Vagina (tissue), 2 donors: ENCODE data around the gene TGM6. TPM values are rescaled to one million over a fixed set of nuclear protein-coding genes. Genes with fewer than 3 reads are reported as not detected.

Source experiments
- DNase-seq, 2 donors: peaks; one replicate each; pipeline ENCODE4 v3.0.0-alpha.2; 2017; ENCODE audit errors: extremely low spot score in 2 of 2
- H3K27ac ChIP-seq: fragments of 200-600 bp; sonication (generic); one replicate; pipeline ENCODE4 v1.5.1; 2019
- H3K27me3 ChIP-seq: fragments of 200-600 bp; sonication (generic); one replicate; pipeline ENCODE4 v1.5.1; 2019
- H3K36me3 ChIP-seq, 2 donors: fragments of 200-600 bp; sonication (generic); one replicate each; pipeline ENCODE4 v1.5.1; 2017 to 2019
- H3K4me1 ChIP-seq: fragments of 200-600 bp; sonication (generic); one replicate; pipeline ENCODE4 v1.5.1; 2019
- H3K4me3 ChIP-seq, 2 donors: fragments of 200-600 bp; sonication (generic); 1 replicate in 1 of 2; 2 replicates in 1 of 2; pipeline ENCODE4 v1.5.1; 2016 to 2019
- H3K9me3 ChIP-seq: fragments of 200-600 bp; sonication (generic); one replicate; pipeline ENCODE4 v1.5.1; 2019
- POLR2A ChIP-seq, 2 donors: fragments of 450-650 bp; IDR thresholded peaks; one replicate each; pipeline ENCODE4 v1.6.1; 2017; ENCODE audit warnings: antibody characterized with exemption in 2 of 2, mild to moderate bottlenecking in 2 of 2, moderate library complexity in 2 of 2
- POLR2AphosphoS5 ChIP-seq, 2 donors: sonication (generic); formaldehyde crosslinking; IDR thresholded peaks; one replicate each; pipeline ENCODE4 v1.9.0; 2017; ENCODE audit warnings: antibody characterized with exemption in 2 of 2, mild to moderate bottlenecking in 2 of 2, low read depth in 1 of 2; ENCODE audit not compliant: insufficient read depth in 1 of 2
- intact Hi-C: fragments of 100-400 bp; cut with DNase I; formaldehyde crosslinking; loops from one replicate; pipeline ENCODE4 v1.15.1; 2023
- total RNA-seq: library from RNA; depleted of rRNA; stranded (reverse); fragments of >200 nt; gene quantifications from one replicate; pipeline ENCODE4 v1.2.3, GENCODE V29; 2016
- TF ChIP-seq, protein P1 (sequence below), 3 experiments: fragments of 450-650 bp in 2 of 3; fragments of 200-600 bp in 1 of 3; sonication (generic) in 1 of 3; IDR thresholded peaks; one replicate each; pipeline ENCODE4 v1.5.1; 2017 to 2019; ENCODE audit warnings: antibody characterized with exemption in 3 of 3, mild to moderate bottlenecking in 2 of 3, moderate library complexity in 2 of 3

Gene TGM6
- total RNA-seq, 1 donor from 2014 or later, result not detected

DNA sequence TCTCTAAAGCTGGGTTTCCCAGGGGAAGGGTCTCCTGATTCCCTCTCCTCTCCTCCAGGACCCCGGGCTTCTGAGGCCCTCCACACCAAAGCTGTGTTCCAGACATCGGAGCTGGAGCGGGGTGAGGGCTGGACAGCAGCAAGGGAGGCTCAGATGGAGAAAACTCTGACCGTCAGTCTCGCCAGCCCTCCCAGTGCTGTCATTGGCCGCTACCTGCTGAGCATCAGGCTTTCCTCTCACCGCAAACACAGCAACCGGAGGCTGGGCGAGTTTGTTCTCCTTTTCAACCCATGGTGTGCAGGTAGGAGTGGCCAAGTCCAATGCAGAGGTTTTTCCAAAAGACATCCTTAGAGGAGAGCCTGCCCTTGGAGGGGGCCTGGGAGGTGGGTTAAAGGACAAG, 14.4 kb downstream of the TGM6 start:
- DNase-seq, result peak in 1 of 2 donors; percentile 60
- TF ChIP-seq POLR2A (IDR thresholded peaks at IDR 0.05) (no peak), POLR2AphosphoS5 (IDR thresholded peaks at IDR 0.05; ENCODE audit: insufficient read depth in 1 of 2, low read depth in 1 of 2) (no peak)
- TF ChIP-seq, protein P1, sequence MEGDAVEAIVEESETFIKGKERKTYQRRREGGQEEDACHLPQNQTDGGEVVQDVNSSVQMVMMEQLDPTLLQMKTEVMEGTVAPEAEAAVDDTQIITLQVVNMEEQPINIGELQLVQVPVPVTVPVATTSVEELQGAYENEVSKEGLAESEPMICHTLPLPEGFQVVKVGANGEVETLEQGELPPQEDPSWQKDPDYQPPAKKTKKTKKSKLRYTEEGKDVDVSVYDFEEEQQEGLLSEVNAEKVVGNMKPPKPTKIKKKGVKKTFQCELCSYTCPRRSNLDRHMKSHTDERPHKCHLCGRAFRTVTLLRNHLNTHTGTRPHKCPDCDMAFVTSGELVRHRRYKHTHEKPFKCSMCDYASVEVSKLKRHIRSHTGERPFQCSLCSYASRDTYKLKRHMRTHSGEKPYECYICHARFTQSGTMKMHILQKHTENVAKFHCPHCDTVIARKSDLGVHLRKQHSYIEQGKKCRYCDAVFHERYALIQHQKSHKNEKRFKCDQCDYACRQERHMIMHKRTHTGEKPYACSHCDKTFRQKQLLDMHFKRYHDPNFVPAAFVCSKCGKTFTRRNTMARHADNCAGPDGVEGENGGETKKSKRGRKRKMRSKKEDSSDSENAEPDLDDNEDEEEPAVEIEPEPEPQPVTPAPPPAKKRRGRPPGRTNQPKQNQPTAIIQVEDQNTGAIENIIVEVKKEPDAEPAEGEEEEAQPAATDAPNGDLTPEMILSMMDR (IDR thresholded peaks at IDR 0.05), result no peak
- Histone ChIP-seq H3K36me3 (no peaks in the 10 kb centered on the region), H3K9me3 (no peaks in the 10 kb centered on the region), H3K4me1 (no peaks in the 10 kb centered on the region), H3K4me3 (no peak overlapping the region), H3K27ac (no peak overlapping the region), H3K27me3 (no peaks in the 10 kb centered on the region)
- intact Hi-C loops, result no loop called here

DNA sequence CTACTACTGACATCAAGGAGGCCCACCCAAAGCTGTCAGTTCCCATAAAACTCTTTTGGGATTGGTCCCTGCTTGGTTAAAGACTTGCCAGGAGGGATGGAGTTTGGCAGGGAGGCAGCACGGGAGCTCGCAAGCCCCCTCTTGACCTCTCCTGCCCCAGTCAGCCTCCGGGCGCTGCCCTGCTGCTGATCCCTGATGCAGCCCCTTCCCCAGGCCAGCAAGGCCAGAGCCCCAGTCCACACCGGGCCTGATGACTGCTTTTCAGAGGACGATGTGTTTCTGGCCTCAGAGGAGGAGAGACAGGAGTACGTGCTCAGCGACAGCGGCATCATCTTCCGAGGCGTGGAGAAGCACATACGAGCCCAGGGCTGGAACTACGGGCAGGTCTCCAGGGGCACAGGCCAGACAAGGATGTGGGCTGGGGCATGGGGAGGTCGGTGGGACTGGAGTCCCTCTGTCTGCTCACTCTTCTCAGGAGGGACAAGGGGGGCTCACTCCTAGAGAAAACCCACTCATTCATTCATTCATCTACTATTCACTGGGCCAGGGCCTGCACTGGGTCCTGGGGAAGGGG, 15.6 kb downstream of the TGM6 start:
- no peaks in the 10 kb centered on the region for H3K36me3 ChIP-seq
- TF ChIP-seq, protein P1 (IDR thresholded peaks at IDR 0.05), result no peak
- TF ChIP-seq POLR2A (IDR thresholded peaks at IDR 0.05), result no peak
- TF ChIP-seq POLR2AphosphoS5 (IDR thresholded peaks at IDR 0.05; ENCODE audit: insufficient read depth in 1 of 2, low read depth in 1 of 2), result no peak
- H3K4me1 ChIP-seq, result no peaks in the 10 kb centered on the region
- H3K4me3 ChIP-seq, result no peak overlapping the region
- no peak overlapping the region for H3K27ac ChIP-seq
- H3K9me3 ChIP-seq, result no peaks in the 10 kb centered on the region
- DNase-seq, result no peak
- intact Hi-C loops, result no loop called here
- no peaks in the 10 kb centered on the region for H3K27me3 ChIP-seq

DNA sequence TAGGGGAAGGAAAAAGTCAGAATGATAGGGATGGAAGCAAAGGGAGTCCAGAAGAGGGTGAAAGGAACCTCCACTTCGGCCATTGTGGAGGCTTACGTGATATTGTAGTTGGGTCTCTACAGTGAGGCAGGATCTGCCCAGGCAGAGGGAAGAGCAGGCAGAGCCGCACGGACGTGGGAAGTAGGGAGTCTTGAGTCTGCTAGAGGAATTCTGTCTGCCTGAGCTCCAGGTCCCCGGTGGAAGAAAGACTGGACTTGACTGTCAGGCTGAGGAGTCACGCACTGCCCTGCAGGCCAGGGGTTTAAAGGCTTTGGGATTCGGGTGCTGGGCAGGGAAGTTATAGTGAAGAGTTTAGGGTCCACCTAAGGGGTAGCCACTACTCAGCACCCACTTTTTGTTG, 16.4 kb downstream of the TGM6 start:
- Histone ChIP-seq H3K27me3 (no peaks in the 10 kb centered on the region), H3K4me3 (no peak overlapping the region), H3K36me3 (no peaks in the 10 kb centered on the region), H3K4me1 (no peaks in the 10 kb centered on the region), H3K27ac (no peak overlapping the region), H3K9me3 (no peaks in the 10 kb centered on the region)
- TF ChIP-seq POLR2A (IDR thresholded peaks at IDR 0.05) (no peak), POLR2AphosphoS5 (IDR thresholded peaks at IDR 0.05; ENCODE audit: insufficient read depth in 1 of 2, low read depth in 1 of 2) (no peak)
- TF ChIP-seq, protein P1 (IDR thresholded peaks at IDR 0.05), result no peak
- intact Hi-C loops, result no loop called here
- DNase-seq, result no peak

DNA sequence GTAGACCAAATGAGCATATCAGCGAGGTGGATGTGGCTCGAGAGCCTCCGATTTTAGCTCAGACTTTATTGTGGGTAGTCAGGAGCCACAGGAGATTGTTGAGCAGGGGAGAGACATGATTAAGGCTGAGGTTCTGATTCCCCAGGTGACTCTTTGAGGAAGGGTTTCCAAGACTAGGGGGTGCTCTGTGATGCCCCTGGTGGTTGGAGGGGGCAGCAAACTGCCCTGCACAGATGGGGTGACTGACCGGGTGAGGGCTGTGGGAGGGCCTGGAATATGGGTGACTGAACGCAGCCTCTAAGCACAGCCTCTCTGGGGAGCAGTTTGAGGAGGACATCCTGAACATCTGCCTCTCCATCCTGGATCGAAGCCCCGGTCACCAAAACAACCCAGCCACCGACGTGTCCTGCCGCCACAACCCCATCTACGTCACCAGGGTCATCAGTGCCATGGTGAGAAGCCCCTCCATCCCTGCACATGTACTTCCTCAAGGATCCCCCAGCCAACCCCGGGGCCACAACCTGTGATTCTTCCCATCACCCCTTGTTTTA, 17.0 kb downstream of the TGM6 start:
- DNase-seq, result no peak
- H3K36me3 ChIP-seq, result no peaks in the 10 kb centered on the region
- H3K27ac ChIP-seq, result no peak overlapping the region
- no peaks in the 10 kb centered on the region for H3K9me3 ChIP-seq
- H3K4me1 ChIP-seq, result no peaks in the 10 kb centered on the region
- intact Hi-C loops, result no loop called here
- TF ChIP-seq, protein P1 (IDR thresholded peaks at IDR 0.05), result no peak
- TF ChIP-seq POLR2AphosphoS5 (IDR thresholded peaks at IDR 0.05; ENCODE audit: insufficient read depth in 1 of 2, low read depth in 1 of 2) (no peak), POLR2A (IDR thresholded peaks at IDR 0.05) (no peak)
- no peak overlapping the region for H3K4me3 ChIP-seq
- no peaks in the 10 kb centered on the region for H3K27me3 ChIP-seq

DNA sequence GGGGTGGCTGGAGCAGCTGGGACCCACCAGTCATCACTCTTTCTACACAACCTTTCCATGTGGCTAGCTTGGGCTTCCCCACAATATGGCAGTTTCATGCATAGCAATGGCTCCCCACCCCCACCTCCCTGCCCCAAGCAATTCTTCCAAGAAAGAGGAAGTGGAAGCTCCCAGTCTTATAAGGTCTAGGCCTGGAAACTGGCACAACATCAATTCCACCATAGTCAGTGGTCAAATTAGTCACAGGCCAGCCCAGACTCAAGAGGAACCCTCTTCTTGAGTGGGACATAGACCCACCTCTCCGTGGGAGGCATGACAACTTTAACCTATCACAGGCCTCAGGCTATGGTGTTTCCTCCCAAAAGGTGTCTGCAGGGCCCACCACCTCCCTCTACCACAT, 17.7 kb downstream of the TGM6 start:
- Histone ChIP-seq H3K9me3 (no peaks in the 10 kb centered on the region), H3K36me3 (no peaks in the 10 kb centered on the region), H3K27me3 (no peaks in the 10 kb centered on the region), H3K4me1 (no peaks in the 10 kb centered on the region), H3K4me3 (no peak overlapping the region), H3K27ac (no peak overlapping the region)
- no peak for TF ChIP-seq POLR2A (IDR thresholded peaks at IDR 0.05)
- TF ChIP-seq, protein P1 (IDR thresholded peaks at IDR 0.05), result no peak
- no peak for TF ChIP-seq POLR2AphosphoS5 (IDR thresholded peaks at IDR 0.05; ENCODE audit: insufficient read depth in 1 of 2, low read depth in 1 of 2)
- DNase-seq, result no peak
- intact Hi-C loops, result no loop called here
